C4-2B (cell line): ENCODE results near the gene CACUL1.

ENCODE experiments used
- ZFX ChIP-seq: fragments of 450-650 bp; IDR thresholded peaks from 2 replicates; pipeline ENCODE4 v1.6.1; 2017
- TF ChIP-seq, protein P1 (sequence below): fragments of 450-650 bp; conservative IDR thresholded peaks from 2 replicates; pipeline ENCODE4 v1.5.1; 2017; ENCODE audit warnings: mild to moderate bottlenecking

DNA sequence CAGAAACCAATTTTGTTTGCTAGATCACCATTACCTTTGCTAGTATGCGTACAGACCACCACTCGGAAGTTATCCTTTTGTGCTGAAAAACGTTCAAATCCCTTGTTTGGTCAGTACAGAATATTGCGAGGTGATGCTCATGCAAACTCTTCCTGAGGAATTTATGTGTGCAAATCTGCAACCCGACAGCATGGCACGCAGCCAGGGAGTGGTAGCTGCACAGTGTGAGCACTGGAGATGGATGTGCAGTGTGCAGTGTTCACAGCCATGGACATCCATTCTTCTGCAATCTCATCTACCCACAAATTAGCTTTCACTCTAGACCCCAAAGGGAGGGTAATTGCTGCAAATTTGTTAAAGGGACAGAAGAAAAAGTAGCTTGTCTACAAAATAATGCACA is 72.2 kb downstream of the CACUL1 start:
- TF ChIP-seq, protein P1, sequence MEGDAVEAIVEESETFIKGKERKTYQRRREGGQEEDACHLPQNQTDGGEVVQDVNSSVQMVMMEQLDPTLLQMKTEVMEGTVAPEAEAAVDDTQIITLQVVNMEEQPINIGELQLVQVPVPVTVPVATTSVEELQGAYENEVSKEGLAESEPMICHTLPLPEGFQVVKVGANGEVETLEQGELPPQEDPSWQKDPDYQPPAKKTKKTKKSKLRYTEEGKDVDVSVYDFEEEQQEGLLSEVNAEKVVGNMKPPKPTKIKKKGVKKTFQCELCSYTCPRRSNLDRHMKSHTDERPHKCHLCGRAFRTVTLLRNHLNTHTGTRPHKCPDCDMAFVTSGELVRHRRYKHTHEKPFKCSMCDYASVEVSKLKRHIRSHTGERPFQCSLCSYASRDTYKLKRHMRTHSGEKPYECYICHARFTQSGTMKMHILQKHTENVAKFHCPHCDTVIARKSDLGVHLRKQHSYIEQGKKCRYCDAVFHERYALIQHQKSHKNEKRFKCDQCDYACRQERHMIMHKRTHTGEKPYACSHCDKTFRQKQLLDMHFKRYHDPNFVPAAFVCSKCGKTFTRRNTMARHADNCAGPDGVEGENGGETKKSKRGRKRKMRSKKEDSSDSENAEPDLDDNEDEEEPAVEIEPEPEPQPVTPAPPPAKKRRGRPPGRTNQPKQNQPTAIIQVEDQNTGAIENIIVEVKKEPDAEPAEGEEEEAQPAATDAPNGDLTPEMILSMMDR: no peak
- no peak for TF ChIP-seq ZFX
